ENCODE results near the gene MALRD1. TPM values are rescaled to one million over a fixed set of nuclear protein-coding genes. Genes with fewer than 3 reads are reported as not detected.

The MALRD1 gene
- total and polyA plus RNA-seq, 2 of the 8 experiments (the other 6 are each of a cell fraction or from before 2014, with no cell fraction given): 0.32 to 0.35 TPM

GRCh38 chr10:19654576-19654975, 606.0 kb downstream of the MALRD1 start:
- DNase-seq (ENCODE audit: low read depth in 1 of 2, low spot score in 2 of 2) (no peak), FAIRE-seq (no peak)
- no peak overlapping the region for H3K4ac ChIP-seq (replicated peaks; ENCODE audit: insufficient read length, low read depth, low read length)
- no peaks in the 10 kb centered on the region for H4K20me1 ChIP-seq (replicated peaks in 1 of 2; ENCODE audit: control insufficient read depth in 1 of 2, insufficient read depth in 2 of 2, low read length in 2 of 2)
- no peak overlapping the region for H2AK5ac ChIP-seq (ENCODE audit: low read depth, low read length)
- H3K79me2 ChIP-seq (ENCODE audit: control insufficient read depth in 1 of 2, insufficient read depth in 2 of 2, low read length in 2 of 2): no peaks in the 10 kb centered on the region
- no peak overlapping the region for H2AFZ ChIP-seq (ENCODE audit: low read length)
- H2BK5ac ChIP-seq (ENCODE audit: low read depth, low read length): no peak overlapping the region
- no peak overlapping the region for H3K56ac ChIP-seq (replicated peaks; ENCODE audit: insufficient read length, low read depth, low read length)
- no peak overlapping the region for H3K9ac ChIP-seq (replicated peaks in 1 of 4; ENCODE audit: extremely low read depth in 1 of 4, low read depth in 3 of 4, low read length in 3 of 4)
- H3K9me3 ChIP-seq (ENCODE audit: insufficient read depth in 2 of 2, low read depth in 1 of 2, low read length in 1 of 2): no peaks in the 10 kb centered on the region; a peak in 1 of 4 replicates
- no peak overlapping the region for H4K91ac ChIP-seq (replicated peaks; ENCODE audit: insufficient read length, low read length)
- WGBS, 2 experiments (ENCODE audit: extremely low coverage in 1 of 2, insufficient coverage in 1 of 2, insufficient read length in 1 of 2, insufficient replicate concordance in 2 of 2, low coverage in 1 of 2, low lambda C conversion rate in 2 of 2, missing lambda C conversion rate in 1 of 2): 85% methylated on average over 3 of the region's 3 CpGs; no CpG with 5 or more reads in 1 of the 2 experiments
- H3K23me2 ChIP-seq (ENCODE audit: low read depth, low read length): no peaks in the 10 kb centered on the region; the same call in 1 of the 2 replicates
- ChIA-PET POLR2A (ENCODE audit: partially characterized antibody) (no interaction called here), CTCF (ENCODE audit: partially characterized antibody) (no interaction called here)
- no peak overlapping the region for H3K4me2 ChIP-seq (ENCODE audit: insufficient read depth in 1 of 2, low read depth in 2 of 2, low read length in 2 of 2)
- H3K23ac ChIP-seq (ENCODE audit: insufficient read length): no peak overlapping the region
- no peak overlapping the region for H3K18ac ChIP-seq (ENCODE audit: extremely low read depth, low read length)
- H2BK20ac ChIP-seq (ENCODE audit: low read length): no peak overlapping the region
- H3K36me3 ChIP-seq (ENCODE audit: control insufficient read depth in 2 of 4, insufficient read depth in 4 of 4, low read length in 3 of 4): no peaks in the 10 kb centered on the region
- TF ChIP-seq HDAC6 (IDR thresholded peaks at IDR 0.05; ENCODE audit: low read depth, low read length): no peak
- TF ChIP-seq CEBPB (IDR thresholded peaks at IDR 0.05; ENCODE audit: low read depth, low read length): no peak
- no peak for TF ChIP-seq RBBP5 (IDR thresholded peaks at IDR 0.05; ENCODE audit: borderline replicate concordance, low read depth, low read length)
- no peak for TF ChIP-seq FOSL1 (IDR thresholded peaks at IDR 0.05; ENCODE audit: insufficient read depth, low read depth, low read length)
- no peak overlapping the region for H2BK15ac ChIP-seq (ENCODE audit: low read length)
- no peak overlapping the region for H2BK120ac ChIP-seq (replicated peaks; ENCODE audit: low read depth, low read length)
- H2BK12ac ChIP-seq (ENCODE audit: low read depth, low read length): no peak overlapping the region
- H4K8ac ChIP-seq (ENCODE audit: extremely low read depth, insufficient read depth, low read length): no peak overlapping the region
- no peaks in the 10 kb centered on the region for H3K4me1 ChIP-seq (replicated peaks in 1 of 4; ENCODE audit: control insufficient read depth in 3 of 4, insufficient read depth in 4 of 4, low read length in 3 of 4)
- no peaks in the 10 kb centered on the region for H3K27me3 ChIP-seq (replicated peaks in 1 of 4; ENCODE audit: control insufficient read depth in 3 of 4, extremely low read depth in 1 of 4, insufficient read depth in 3 of 4, low read length in 3 of 4)
- H3K79me1 ChIP-seq (ENCODE audit: low read depth, low read length): no peaks in the 10 kb centered on the region
- no peak overlapping the region for H3K14ac ChIP-seq (ENCODE audit: insufficient read length)
- H4K5ac ChIP-seq (ENCODE audit: insufficient read length, low read depth, low read length): no peak overlapping the region
- no peak overlapping the region for H3K4me3 ChIP-seq (ENCODE audit: extremely low read depth in 1 of 4, insufficient read depth in 2 of 4, low read depth in 3 of 4, low read length in 4 of 4)
- no peak overlapping the region for H3K27ac ChIP-seq (ENCODE audit: low read depth, low read length)
